Fibroblast of skin of scalp (primary cell): Measurements from ENCODE around the gene SERPINA10. TPM values are rescaled to one million over a fixed set of nuclear protein-coding genes. Genes with fewer than 3 reads are reported as not detected.
A peak's percentile ranks its signal among the peaks of the same experiment; 100 is the strongest.

Source experiments
- DNase-seq: peaks from one replicate; pipeline ENCODE4 v3.0.0-alpha.2; 2013
- polyA plus RNA-seq, 2 experiments: library from polyadenylated mRNA; unstranded; fragments of 120-200 nt; gene quantifications; one replicate each; pipeline ENCODE4 v1.2.1, GENCODE V29; 2013; ENCODE audit not compliant: insufficient read length in 2 of 2

The SERPINA10 gene
- not detected for polyA plus RNA-seq (2013, experiment 1 of 2; ENCODE audit: insufficient read length)
- not detected for polyA plus RNA-seq (2013, experiment 2 of 2; ENCODE audit: insufficient read length)

GRCh38 chr14:94292872-94293577, at the start of gene SERPINA10:
SERPINA10 (minus strand) TSS chr14:94293268; CDS start chr14:94290593, 2,675 bp downstream.
- DNase-seq, result no peak

GRCh38 chr14:94342334-94342934, 49.4 kb upstream of the SERPINA10 start:
- DNase-seq, result peak; percentile 100

GRCh38 chr14:94341656-94342333, 48.7 kb upstream of the SERPINA10 start:
- peak; percentile 83 for DNase-seq

- no peak for DNase-seq
Measured at GRCh38 chr14:94340533-94340932, 47.5 kb upstream of the SERPINA10 start.

GRCh38 chr14:94338023-94338422, 45.0 kb upstream of the SERPINA10 start:
- no peak for DNase-seq

- peak; percentile 74 for DNase-seq
Measured at GRCh38 chr14:94337274-94337673, 44.2 kb upstream of the SERPINA10 start.

- DNase-seq, result no peak
Measured at GRCh38 chr14:94334872-94335271, 41.8 kb upstream of the SERPINA10 start.

- DNase-seq, result no peak
Measured at GRCh38 chr14:94332587-94332986, 39.5 kb upstream of the SERPINA10 start.

- no peak for DNase-seq
Measured at GRCh38 chr14:94332063-94332583, 39.1 kb upstream of the SERPINA10 start.

- no peak for DNase-seq
Measured at GRCh38 chr14:94331462-94331861, 38.4 kb upstream of the SERPINA10 start.

GRCh38 chr14:94330857-94331256, 37.8 kb upstream of the SERPINA10 start:
- DNase-seq, result no peak

GRCh38 chr14:94330432-94330831, 37.4 kb upstream of the SERPINA10 start:
- DNase-seq, result no peak

GRCh38 chr14:94329857-94330256, 36.8 kb upstream of the SERPINA10 start:
- no peak for DNase-seq

GRCh38 chr14:94328196-94328595, 35.1 kb upstream of the SERPINA10 start:
- DNase-seq, result no peak

- DNase-seq, result peak; percentile 37
Measured at GRCh38 chr14:94322648-94323570, 29.8 kb upstream of the SERPINA10 start, which contains the start of gene SERPINA6. SERPINA6 (minus strand) TSS chr14:94323336; CDS start chr14:94314648, 8,688 bp downstream.

GRCh38 chr14:94321421-94322271, 28.6 kb upstream of the SERPINA10 start:
- DNase-seq, result no peak

GRCh38 chr14:94320243-94320642, 27.2 kb upstream of the SERPINA10 start:
- no peak for DNase-seq

GRCh38 chr14:94317259-94317658, 24.2 kb upstream of the SERPINA10 start:
- no peak for DNase-seq

- no peak for DNase-seq
Measured at GRCh38 chr14:94316692-94317091, 23.6 kb upstream of the SERPINA10 start.

GRCh38 chr14:94314890-94315289, 21.8 kb upstream of the SERPINA10 start:
- DNase-seq, result no peak
